ENCODE results near the gene SSBP4. TPM values are rescaled to one million over a fixed set of nuclear protein-coding genes. Genes with fewer than 3 reads are reported as not detected.

The SSBP4 gene
- total RNA-seq, 4 donors from 2014 or later = 29.9 to 62.9 (median 43.7) TPM

DNA sequence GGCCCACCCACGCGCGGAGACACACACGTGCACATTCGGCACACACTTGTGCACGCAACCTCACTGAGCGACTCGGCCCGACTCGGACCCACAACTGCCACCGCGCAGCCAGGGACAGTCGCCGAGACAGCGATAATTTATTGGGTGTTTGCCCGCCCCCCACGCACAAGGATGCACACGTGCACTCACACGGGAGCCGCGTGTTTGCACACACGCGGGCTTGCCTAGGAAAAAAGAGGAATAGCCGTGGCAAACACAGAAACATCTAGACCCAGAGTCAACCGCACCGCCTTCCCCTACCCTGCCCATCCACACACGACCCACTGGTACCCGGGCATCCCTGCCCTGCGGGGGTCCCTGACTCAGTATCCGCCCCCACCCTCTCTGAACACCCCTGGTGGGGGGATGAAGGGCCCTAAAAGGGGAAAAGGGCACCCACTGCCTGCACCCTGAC lies 1.1 kb upstream of the SSBP4 start:
- TF ChIP-seq, protein P1, sequence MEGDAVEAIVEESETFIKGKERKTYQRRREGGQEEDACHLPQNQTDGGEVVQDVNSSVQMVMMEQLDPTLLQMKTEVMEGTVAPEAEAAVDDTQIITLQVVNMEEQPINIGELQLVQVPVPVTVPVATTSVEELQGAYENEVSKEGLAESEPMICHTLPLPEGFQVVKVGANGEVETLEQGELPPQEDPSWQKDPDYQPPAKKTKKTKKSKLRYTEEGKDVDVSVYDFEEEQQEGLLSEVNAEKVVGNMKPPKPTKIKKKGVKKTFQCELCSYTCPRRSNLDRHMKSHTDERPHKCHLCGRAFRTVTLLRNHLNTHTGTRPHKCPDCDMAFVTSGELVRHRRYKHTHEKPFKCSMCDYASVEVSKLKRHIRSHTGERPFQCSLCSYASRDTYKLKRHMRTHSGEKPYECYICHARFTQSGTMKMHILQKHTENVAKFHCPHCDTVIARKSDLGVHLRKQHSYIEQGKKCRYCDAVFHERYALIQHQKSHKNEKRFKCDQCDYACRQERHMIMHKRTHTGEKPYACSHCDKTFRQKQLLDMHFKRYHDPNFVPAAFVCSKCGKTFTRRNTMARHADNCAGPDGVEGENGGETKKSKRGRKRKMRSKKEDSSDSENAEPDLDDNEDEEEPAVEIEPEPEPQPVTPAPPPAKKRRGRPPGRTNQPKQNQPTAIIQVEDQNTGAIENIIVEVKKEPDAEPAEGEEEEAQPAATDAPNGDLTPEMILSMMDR (IDR thresholded peaks at IDR 0.05) = no peak
- ATAC-seq (ENCODE audit: low FRiP score) (no peak), DNase-seq (ENCODE audit: low spot score) (no peak)

DNA sequence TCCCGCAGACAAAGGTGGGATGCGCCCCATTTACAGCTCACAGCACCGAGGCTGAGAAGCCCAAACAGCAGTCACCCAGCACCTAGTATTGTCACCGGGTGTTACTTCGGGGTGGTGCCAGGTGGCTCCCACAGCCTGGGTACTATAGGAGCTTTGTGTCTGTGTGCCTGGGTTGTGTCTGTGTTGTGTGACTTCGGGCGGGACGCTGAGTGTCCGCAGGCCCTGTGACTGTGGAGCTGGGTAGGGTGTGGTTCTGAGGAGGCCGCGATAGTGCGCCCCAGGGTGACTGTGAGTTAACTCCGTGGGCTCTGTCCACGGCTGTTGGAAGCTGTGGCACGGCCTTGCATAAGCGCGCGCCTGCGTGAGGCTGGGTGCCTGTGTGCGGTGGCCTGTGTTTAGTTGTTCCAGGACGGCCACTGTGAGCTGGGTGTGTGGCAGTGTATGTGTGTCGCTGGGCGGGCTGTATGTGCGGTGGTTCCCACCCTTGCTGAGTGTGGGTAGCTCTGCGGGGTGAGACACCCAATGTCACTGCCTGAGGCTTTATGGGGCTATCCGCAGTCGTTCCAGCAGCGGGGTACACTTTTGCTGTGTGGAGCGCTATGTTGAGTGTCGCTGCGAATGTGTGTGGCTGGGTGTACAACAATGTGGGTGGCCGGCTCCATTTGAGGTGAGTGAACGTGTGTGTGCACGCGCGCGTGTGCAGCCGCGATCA lies 559 bp upstream of the SSBP4 start:
- DNase-seq (ENCODE audit: low spot score) (no peak), ATAC-seq (ENCODE audit: low FRiP score) (peak; percentile 0)
- TF ChIP-seq, protein P1 (IDR thresholded peaks at IDR 0.05) = no peak

DNA sequence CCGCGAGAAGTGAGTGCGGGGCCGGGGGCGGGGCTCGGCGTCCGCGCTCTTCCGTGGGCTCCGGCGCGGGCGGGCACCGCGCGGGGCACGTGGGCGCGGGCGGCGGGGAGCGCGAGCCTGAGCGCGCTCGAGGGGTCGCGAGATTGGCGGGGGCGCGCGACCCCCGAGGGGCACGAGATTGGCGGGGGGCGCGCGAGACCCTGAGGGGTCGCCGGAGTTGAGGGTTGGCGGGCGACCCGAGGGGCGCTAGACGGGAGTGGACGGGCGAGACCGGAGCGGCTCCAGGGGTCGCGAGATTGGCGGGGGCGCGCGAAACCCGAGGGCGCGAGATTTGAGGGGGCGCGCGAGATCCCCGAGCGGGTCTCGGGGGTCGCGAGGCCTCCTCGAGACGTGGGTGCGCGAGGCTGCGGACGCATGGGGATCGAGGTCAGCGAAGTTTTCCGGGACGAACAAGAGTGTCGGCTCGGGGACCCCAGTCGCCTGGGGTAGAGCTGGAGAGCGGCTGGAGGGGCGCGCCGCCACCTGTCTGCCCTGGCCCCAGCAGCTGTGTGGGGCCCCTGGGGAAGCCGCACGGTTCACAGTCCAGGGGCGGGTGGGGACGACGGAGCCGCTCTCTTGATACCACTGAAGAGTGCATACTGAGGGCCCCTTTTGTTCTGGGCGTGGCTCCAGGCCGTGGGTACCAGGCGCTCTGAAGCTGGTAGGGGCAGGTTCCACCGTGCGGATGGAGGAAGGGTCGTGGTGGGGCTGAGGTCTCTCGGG lies 682 bp downstream of the SSBP4 start:
- DNase-seq (ENCODE audit: low spot score) (no peak), ATAC-seq (ENCODE audit: low FRiP score) (no peak)
- TF ChIP-seq, protein P1 (IDR thresholded peaks at IDR 0.05) = no peak

DNA sequence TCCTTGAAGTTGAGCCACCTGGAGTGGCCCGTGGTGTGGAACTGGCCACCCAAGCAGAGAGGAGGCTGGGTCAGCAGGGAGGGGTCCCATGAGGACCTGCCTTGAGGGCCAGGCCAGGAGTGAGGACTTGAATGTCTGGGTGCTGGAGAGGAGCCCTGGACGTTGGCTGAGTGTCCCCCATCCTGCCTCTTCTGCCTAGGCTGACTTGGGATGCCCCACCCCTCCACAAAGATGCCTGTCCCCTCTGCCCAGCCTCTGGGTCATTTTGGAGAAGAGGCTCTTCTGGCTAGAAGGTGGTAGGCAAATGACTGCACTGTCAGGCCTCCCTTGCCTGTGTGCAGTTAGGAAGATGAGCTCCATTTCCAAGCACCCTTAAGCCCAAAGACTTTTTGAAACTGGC lies 1.7 kb downstream of the SSBP4 start:
- ATAC-seq (ENCODE audit: low FRiP score) = no peak
- TF ChIP-seq, protein P1 (IDR thresholded peaks at IDR 0.05) = no peak
- DNase-seq (ENCODE audit: low spot score) = no peak

DNA sequence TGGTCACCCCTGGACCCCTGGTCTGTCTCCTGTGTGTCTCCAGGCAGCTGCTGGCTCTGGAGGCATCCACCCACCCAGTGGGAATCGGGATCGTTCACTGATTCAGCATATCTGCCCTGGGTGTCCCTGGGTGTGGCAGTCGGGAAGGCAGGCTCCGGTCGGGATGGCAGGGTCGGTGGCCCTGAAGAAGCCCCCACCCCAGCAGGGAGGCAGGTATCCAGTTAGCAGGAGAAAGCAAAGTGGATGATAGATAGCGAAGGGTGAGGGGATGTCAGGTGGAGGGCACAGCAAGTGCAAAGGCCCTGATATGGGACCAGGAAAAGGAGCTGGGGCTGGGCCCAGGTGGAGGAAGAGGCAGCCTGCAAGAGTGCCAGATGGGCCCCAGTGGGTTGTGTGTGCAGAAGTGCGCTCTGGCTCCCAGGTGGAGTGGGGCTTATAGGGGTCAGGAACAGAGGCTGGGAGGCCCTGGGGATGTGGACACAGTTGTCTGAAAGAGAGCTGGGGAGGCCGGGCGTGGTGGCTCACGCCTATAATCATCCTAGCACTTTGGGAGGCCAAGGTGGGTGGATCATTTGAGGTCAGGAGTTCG lies 2.3 kb downstream of the SSBP4 start:
- DNase-seq (ENCODE audit: low spot score) = no peak
- TF ChIP-seq, protein P1 (IDR thresholded peaks at IDR 0.05) = no peak
- ATAC-seq (ENCODE audit: low FRiP score) = no peak

DNA sequence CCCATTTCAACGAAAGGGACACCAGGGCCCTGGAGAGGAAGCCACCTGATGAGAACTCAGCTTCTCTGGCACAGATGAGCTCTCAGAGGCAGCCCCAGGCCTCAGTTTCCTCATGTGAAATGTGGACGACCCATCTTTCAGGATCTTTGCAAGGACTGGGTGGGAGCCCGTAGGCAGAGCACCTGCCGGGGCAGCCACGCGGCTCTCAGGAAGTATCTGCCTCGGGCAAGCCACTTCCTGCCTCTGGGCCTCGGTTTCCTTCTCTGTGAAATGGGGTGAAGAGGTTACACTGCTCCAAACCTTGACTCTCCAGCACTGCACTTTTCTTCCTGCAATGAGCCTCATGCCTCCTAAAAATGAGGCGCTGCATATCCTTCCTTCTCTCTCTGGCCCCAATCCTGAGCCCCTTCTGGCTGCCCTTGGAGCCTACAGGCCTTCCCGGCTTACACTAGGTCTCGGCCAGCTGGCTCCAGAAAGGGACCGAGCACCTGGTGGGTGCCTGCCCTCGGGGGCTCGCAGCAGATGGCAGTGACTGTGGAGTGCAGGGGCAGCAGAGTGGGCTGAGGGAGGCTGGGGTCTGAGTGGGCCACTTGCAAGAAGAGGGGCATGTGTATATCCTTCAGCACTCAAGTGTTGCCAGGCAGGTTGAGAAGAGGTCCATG lies 3.5 kb downstream of the SSBP4 start:
- TF ChIP-seq, protein P1 (IDR thresholded peaks at IDR 0.05) = no peak
- no peak for DNase-seq (ENCODE audit: low spot score)
- no peak for ATAC-seq (ENCODE audit: low FRiP score)

All from omental fat pad (tissue), 4 donors.